Kidney epithelial cell (primary cell): ENCODE measurements around the gene AKAP8. TPM values are rescaled to one million over a fixed set of nuclear protein-coding genes. Genes with fewer than 3 reads are reported as not detected.

ENCODE experiments used
- DNase-seq: peaks from one replicate; pipeline ENCODE4 v3.0.0-alpha.2; 2010; ENCODE audit warnings: low read depth
- H3K27me3 ChIP-seq: 2 replicates; pipeline ENCODE4 v1.6.0; 2011; ENCODE audit warnings: low read length; ENCODE audit not compliant: control insufficient read depth, insufficient read depth
- H3K36me3 ChIP-seq: 2 replicates; pipeline ENCODE4 v1.5.1; 2011; ENCODE audit warnings: low read length; ENCODE audit not compliant: control insufficient read depth, insufficient read depth
- H3K4me3 ChIP-seq: 2 replicates; pipeline ENCODE4 v1.5.1; 2011; ENCODE audit warnings: low read depth, mild to moderate bottlenecking, control low read depth, low read length
- CTCF ChIP-seq: IDR thresholded peaks from 2 replicates; pipeline ENCODE4 v1.5.1; 2011; ENCODE audit warnings: mild to moderate bottlenecking, moderate library complexity, low read length, control low read depth, inconsistent platforms; ENCODE audit not compliant: insufficient read depth, poor library complexity, severe bottlenecking
- total RNA-seq: library from RNA; depleted of rRNA; stranded (reverse); fragments of >200 nt; gene quantifications from 2 replicates; pipeline ENCODE4 v1.2.3, GENCODE V29; 2015

Gene AKAP8
- total RNA-seq, 1 donor from 2014 or later: 19.2 TPM

DNA sequence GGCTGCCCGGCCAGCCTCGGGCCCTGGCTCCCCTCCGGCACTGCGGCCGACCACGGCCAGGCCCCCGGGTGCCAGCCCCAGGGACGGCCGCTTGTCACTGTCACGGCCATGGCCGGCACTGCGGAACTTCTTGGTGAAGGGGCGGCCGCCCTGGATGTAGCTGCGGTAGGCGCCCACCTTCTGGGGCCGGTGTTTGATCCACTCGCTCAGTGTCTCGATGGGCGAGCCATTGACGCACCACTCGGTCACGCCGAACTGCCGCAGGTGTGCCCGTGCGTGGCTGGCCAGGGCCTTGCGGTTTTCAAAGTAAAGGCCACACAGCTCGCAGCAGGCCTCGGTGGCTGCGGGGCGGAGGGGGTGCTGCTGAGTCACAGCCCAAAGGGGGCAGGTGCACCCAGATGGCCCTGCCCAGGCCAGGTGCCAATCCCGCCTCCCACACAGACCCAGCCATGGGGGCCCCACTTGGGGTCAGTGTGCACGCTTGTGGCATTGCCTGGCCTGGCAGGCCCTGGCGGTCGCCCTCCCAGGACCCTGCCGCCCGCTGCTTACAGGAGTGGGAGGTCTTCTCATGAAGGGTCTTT is 45.2 kb upstream of the AKAP8 start:
- Histone ChIP-seq H3K36me3 (peaks cover 5% of the 10 kb centered on the region), H3K27me3 (no peaks in the 10 kb centered on the region), H3K4me3 (no peak overlapping the region)
- no peak for DNase-seq
- no peak for TF ChIP-seq CTCF

DNA sequence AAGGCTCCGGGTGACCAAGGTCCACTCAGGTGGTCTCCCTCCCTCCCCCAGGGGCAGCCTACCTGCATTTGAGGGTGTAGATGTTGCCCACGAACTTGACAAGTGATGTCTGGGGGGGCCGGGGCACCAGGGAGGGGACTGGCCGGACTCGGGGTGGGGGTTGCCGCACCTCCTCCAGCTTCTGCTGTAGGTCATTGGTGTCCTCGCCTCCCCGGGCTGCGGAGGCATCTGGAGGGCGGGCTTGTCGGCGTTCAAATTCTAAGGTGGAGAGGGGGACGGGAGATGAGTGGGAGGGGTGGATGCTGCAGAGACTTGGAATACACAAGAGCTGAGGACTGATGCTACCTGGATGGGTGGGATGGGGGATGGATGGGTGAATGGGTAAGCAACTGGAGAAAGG is 44.5 kb upstream of the AKAP8 start:
- Histone ChIP-seq H3K36me3 (peaks cover 5% of the 10 kb centered on the region), H3K4me3 (no peak overlapping the region), H3K27me3 (no peaks in the 10 kb centered on the region)
- DNase-seq: no peak
- no peak for TF ChIP-seq CTCF

GRCh38 chr19:15423130-15423529 is 43.5 kb upstream of the AKAP8 start:
- Histone ChIP-seq H3K4me3 (no peak overlapping the region), H3K27me3 (no peaks in the 10 kb centered on the region), H3K36me3 (peaks cover 5% of the 10 kb centered on the region)
- DNase-seq: no peak
- no peak for TF ChIP-seq CTCF

DNA sequence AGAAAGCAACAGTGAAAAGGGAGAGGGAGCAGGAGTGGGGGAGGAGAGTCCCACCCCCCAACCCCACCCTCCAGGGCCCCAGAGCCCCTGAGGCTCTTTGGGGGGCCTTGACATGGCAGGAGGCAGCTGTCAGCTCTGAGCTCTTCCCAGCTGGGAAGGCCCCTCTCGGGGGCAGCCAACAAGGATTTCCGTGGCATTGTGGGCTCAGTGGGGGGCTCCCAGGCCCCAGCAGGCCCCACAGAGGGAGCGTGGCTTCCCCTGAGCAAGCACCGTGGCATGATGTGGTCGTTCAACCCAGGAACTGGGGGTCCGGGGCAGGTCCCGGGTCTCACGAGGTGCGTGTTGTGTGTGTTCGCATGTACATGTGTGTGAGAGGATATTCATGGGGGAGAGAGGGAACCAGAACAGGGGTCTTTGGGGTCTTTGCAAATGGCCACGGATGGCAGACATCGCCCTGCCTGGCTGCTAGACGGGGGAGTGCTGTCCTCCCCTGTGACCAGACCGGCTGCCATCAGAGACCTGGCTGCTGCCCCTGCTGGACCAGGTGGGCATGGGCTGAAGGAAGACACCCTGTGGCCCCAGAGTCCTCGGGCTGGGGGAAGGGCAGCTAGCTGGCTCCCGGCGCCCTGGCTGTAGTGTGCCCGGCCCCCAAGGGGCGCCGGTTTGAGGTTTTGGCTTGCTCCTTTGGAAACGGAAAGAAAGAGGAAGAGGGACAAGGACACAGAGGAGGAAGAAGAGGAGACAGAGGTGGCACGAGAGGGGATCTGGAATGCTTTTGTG is 42.9 kb upstream of the AKAP8 start:
- TF ChIP-seq CTCF: no peak
- DNase-seq: no peak
- Histone ChIP-seq H3K36me3 (peaks cover 5% of the 10 kb centered on the region), H3K27me3 (no peaks in the 10 kb centered on the region), H3K4me3 (no peak overlapping the region)

DNA sequence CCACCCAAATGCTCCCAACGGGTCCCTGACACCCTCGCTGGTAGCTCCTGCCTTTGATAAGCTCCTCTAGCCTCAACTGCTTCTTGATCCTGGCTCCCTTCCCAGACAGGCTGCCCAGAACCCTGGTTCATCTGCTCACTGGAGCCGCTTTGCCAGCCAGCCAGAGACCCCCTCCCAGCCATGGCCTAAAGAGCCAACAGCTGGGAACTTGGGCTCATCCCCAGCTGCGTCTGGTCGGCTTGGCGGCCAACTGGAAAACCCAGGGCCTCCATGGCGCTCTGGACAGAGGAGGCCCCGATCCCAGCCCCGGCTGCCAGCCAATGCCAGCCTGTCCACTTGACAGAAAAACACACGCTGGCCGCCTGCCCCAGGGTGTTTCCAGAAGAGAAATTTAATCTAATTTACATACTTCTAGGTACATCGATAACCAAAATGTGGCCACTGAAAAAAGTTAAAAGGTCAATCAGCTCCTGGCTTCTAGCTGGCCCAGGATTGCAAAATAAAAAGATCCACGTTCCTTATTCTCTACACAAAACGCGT is 42.2 kb upstream of the AKAP8 start:
- DNase-seq: no peak
- no peak for TF ChIP-seq CTCF
- no peaks in the 10 kb centered on the region for H3K27me3 ChIP-seq
- H3K36me3 ChIP-seq: peaks cover 5% of the 10 kb centered on the region
- H3K4me3 ChIP-seq: no peak overlapping the region
